Panc1 (cell line): Measurements from ENCODE around the gene HNRNPD. TPM values are rescaled to one million over a fixed set of nuclear protein-coding genes. Genes with fewer than 3 reads are reported as not detected.
"Not testable (repeated sequence)": the region's sequence is repeated elsewhere in the genome, so short reads cannot be mapped to it uniquely, and the experiment has no call there.

Source experiments
- ATAC-seq: fragments of 200-7000 bp; cut with Tn5 transposase; 2 replicates; pipeline ENCODE4 v1.9.1; 2020; ENCODE audit warnings: mild to moderate bottlenecking, moderate library complexity
- BruUV-seq: library from RNA; stranded (reverse); fragments of 400-500 nt; replicated peaks from 2 replicates; lab custom pipeline; 2021; lab: Mats Ljungman, UMichigan
- CTCF ChIA-PET: fragments of 300-600 bp; sonication (Branson Sonifier 250); formaldehyde crosslinking; loops from one replicate; lab custom pipeline; 2022; ENCODE audit warnings: antibody characterized with exemption; lab: Charles Lee
- POLR2A ChIA-PET: fragments of 300-600 bp; sonication (Branson Sonifier 250); formaldehyde crosslinking; loops from one replicate; lab custom pipeline; 2022; ENCODE audit warnings: antibody characterized with exemption; lab: Charles Lee
- DNase-seq: peaks from one replicate; pipeline ENCODE4 v3.0.0-alpha.2; 2010; ENCODE audit warnings: low read depth, low spot score
- H3K27ac ChIP-seq: 2 replicates; pipeline ENCODE4 v1.5.1; 2011; ENCODE audit warnings: mild to moderate bottlenecking, low read length, inconsistent platforms
- H3K27me3 ChIP-seq: fragments of 200-500 bp; sonication (Bioruptor generic); 2 replicates; pipeline ENCODE4 v1.6.0; 2014; ENCODE audit warnings: low read length, inconsistent platforms; ENCODE audit not compliant: control insufficient read depth, insufficient read depth
- H3K36me3 ChIP-seq: fragments of 200-500 bp; sonication (Bioruptor generic); 2 replicates; pipeline ENCODE4 v1.5.1; 2014; ENCODE audit warnings: inconsistent platforms, mild to moderate bottlenecking, low read length, moderate library complexity; ENCODE audit not compliant: control insufficient read depth, insufficient read depth
- H3K4me1 ChIP-seq: 2 replicates; pipeline ENCODE4 v1.5.1; 2011; ENCODE audit warnings: inconsistent platforms, mild to moderate bottlenecking, low read length, moderate library complexity; ENCODE audit not compliant: control insufficient read depth, insufficient read depth
- H3K4me3 ChIP-seq, 2 experiments: 2 replicates each; pipeline ENCODE4 v1.5.1; 2011 to 2012; ENCODE audit warnings: low read depth in 2 of 2, low read length in 2 of 2, mild to moderate bottlenecking in 2 of 2, inconsistent platforms in 1 of 2, moderate library complexity in 1 of 2
- H3K9me3 ChIP-seq: fragments of 200-500 bp; sonication (Bioruptor generic); 2 replicates; pipeline ENCODE4 v1.5.1; 2014; ENCODE audit warnings: low read depth, mild to moderate bottlenecking, inconsistent platforms, low read length, moderate library complexity; ENCODE audit not compliant: control insufficient read depth, insufficient read depth
- CTCF ChIP-seq: fragments of 450-650 bp; IDR thresholded peaks from 2 replicates; pipeline ENCODE4 v1.5.1; 2017; ENCODE audit warnings: mild to moderate bottlenecking
- POLR2AphosphoS5 ChIP-seq: IDR thresholded peaks from 2 replicates; pipeline ENCODE4 v1.6.1; 2012; ENCODE audit warnings: mild to moderate bottlenecking, low read depth, low read length, moderate library complexity
- REST ChIP-seq, 2 experiments: IDR thresholded peaks; 2 replicates each; pipeline ENCODE4 v1.6.1; 2011 to 2012; ENCODE audit warnings: low read depth in 2 of 2, control low read depth in 1 of 2, low read length in 1 of 2, mild to moderate bottlenecking in 1 of 2, moderate library complexity in 1 of 2; ENCODE audit not compliant: insufficient read depth in 1 of 2
- SIN3A ChIP-seq: IDR thresholded peaks from 2 replicates; pipeline ENCODE4 v1.6.1; 2012; ENCODE audit warnings: low read depth, mild to moderate bottlenecking, low read length, moderate library complexity, borderline replicate concordance; ENCODE audit not compliant: insufficient read depth
- TCF7L2 ChIP-seq: IDR thresholded peaks from 2 replicates; pipeline ENCODE4 v1.6.1; 2011; ENCODE audit warnings: mild to moderate bottlenecking, low read depth, low read length, inconsistent platforms
- in situ Hi-C: cut with HindIII; loops from 2 replicates; pipeline ENCODE4 v1.10.0; 2016; ENCODE audit warnings: low sequenced_read_pairs, low pct_unique_long_range_greater_than_20kb
- intact Hi-C: fragments of 100-400 bp; cut with micrococcal nuclease; formaldehyde crosslinking; loops from one replicate; pipeline ENCODE4 v1.10.0; 2022; ENCODE audit not compliant: unreplicated experiment
- total RNA-seq: library from RNA; stranded (reverse); gene quantifications from one replicate; pipeline ENCODE4 v1.2.1, GENCODE V29; 2021; ENCODE audit not compliant: unreplicated experiment

Gene HNRNPD
- total RNA-seq, 1 experiment from 2014 or later, result 170 TPM

- H3K27me3 ChIP-seq, result no peaks in the 10 kb centered on the region
- no peak for DNase-seq
- no peaks in the 10 kb centered on the region for H3K9me3 ChIP-seq
- H3K4me3 ChIP-seq, result no peak overlapping the region
- POLR2A ChIA-PET, result interaction anchor here (0.5 kb wide), 1 partner anchor 61 kb away, joined by 14 read pairs; no protein-coding TSS in a partner anchor
- BruUV-seq, result no TSS peak
- H3K4me1 ChIP-seq, result peaks cover 37% of the 10 kb centered on the region
- in situ Hi-C loops, result no loop called here
- no peak for TF ChIP-seq REST (IDR thresholded peaks at IDR 0.05; ENCODE audit: insufficient read depth in 1 of 2, low read depth in 2 of 2, low read length in 1 of 2)
- TF ChIP-seq POLR2AphosphoS5, result no peak
- no peak for TF ChIP-seq CTCF
- no peak for TF ChIP-seq SIN3A
- no peak for TF ChIP-seq TCF7L2
- peaks cover 32% of the 10 kb centered on the region for H3K36me3 ChIP-seq
- no peak for ATAC-seq
- CTCF ChIA-PET, result interaction anchor here (0.7 kb wide), 1 partner anchor 1400 kb away, joined by 6 read pairs; no protein-coding TSS in a partner anchor
- no peak overlapping the region for H3K27ac ChIP-seq
- intact Hi-C loops, result no loop called here
These were observed 6.2 kb downstream of the HNRNPD start for GRCh38 chr4:82367438-82368097.

DNA sequence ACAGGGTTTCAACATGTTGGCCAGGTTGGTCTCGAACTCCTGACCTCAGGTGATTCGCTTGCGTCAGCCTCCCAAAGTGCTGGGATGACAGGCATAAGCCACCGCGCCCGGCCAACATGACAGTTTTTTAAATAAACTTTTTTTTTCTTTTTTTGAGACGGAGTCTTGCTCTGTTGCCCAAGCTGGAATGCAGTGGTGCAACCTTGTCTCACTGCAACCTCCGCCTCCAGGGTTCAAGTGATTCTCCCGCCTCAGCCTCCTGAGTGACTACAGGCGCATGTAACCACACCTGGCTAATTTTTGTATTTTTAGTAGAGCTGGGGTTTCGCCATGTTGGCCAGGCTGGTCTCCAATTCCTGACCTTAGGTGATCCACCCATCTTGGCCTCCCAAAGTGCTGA, 7.4 kb downstream of the HNRNPD start:
- H3K4me3 ChIP-seq, ATAC-seq, H3K9me3 ChIP-seq, H3K27ac ChIP-seq, DNase-seq, H3K27me3 ChIP-seq, BruUV-seq, POLR2A ChIA-PET, intact Hi-C loops, in situ Hi-C loops, CTCF ChIA-PET: not testable (repeated sequence)
- peaks cover 23% of the 10 kb centered on the region; the same call in 1 of the 2 replicates for H3K36me3 ChIP-seq
- H3K4me1 ChIP-seq, result peaks cover 37% of the 10 kb centered on the region

- TF ChIP-seq REST (IDR thresholded peaks at IDR 0.05; ENCODE audit: insufficient read depth in 1 of 2, low read depth in 2 of 2, low read length in 1 of 2) (no peak), CTCF (no peak), TCF7L2 (no peak)
- no peaks in the 10 kb centered on the region for H3K27me3 ChIP-seq
- intact Hi-C loops, result no loop called here
- peaks cover 14% of the 10 kb centered on the region; the same call in 1 of the 2 replicates for H3K36me3 ChIP-seq
- peaks cover 24% of the 10 kb centered on the region for H3K4me1 ChIP-seq
- H3K4me3 ChIP-seq, result no peak overlapping the region
- DNase-seq (no peak), ATAC-seq (no peak)
- no TSS peak for BruUV-seq
- ChIA-PET CTCF (no interaction called here), POLR2A (no interaction called here)
- in situ Hi-C loops, result no loop called here
- H3K27ac ChIP-seq, result no peak overlapping the region
- H3K9me3 ChIP-seq, result no peaks in the 10 kb centered on the region
These were observed 9.8 kb downstream of the HNRNPD start for GRCh38 chr4:82363896-82364487.
